ENCODE results near the gene NTRK1. TPM values are rescaled to one million over a fixed set of nuclear protein-coding genes. Genes with fewer than 3 reads are reported as not detected.

The NTRK1 gene
- total and polyA plus RNA-seq, 8 donors = 0.20 to 1.1 (median 0.49) TPM

DNA sequence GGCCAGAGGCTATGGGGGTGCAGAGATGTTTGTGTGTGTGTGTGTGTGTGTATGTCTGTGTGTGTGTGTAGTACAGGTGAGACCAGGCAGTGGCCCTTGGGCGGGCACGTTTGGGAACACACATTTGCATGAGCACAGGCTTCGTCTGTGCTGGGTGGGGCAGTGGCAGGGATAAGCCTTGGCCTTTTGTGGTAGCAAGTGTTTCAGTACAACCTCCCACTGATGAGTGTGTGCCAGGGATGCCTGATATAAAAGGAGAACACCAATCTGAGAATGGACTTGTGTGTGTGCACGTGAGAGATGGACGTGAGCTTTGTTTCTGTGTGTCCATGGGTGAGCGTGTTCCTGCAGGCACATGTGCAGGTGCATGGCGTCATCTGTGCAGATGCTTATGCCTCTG, 3.0 kb downstream of the NTRK1 start:
- no peak for FAIRE-seq
- DNase-seq = no peak
- no peak overlapping the region for H3K4me3 ChIP-seq
- H3K4me1 ChIP-seq = peaks cover 0 to 23% (median 16%) of the 10 kb centered on the region in 3 donors
- no peaks in the 10 kb centered on the region for H3K9me3 ChIP-seq
- no peak for ATAC-seq
- TF ChIP-seq, protein P1, sequence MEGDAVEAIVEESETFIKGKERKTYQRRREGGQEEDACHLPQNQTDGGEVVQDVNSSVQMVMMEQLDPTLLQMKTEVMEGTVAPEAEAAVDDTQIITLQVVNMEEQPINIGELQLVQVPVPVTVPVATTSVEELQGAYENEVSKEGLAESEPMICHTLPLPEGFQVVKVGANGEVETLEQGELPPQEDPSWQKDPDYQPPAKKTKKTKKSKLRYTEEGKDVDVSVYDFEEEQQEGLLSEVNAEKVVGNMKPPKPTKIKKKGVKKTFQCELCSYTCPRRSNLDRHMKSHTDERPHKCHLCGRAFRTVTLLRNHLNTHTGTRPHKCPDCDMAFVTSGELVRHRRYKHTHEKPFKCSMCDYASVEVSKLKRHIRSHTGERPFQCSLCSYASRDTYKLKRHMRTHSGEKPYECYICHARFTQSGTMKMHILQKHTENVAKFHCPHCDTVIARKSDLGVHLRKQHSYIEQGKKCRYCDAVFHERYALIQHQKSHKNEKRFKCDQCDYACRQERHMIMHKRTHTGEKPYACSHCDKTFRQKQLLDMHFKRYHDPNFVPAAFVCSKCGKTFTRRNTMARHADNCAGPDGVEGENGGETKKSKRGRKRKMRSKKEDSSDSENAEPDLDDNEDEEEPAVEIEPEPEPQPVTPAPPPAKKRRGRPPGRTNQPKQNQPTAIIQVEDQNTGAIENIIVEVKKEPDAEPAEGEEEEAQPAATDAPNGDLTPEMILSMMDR (IDR thresholded peaks at IDR 0.05) = no peak
- peaks cover 0 to 17% (median 0%) of the 10 kb centered on the region in 4 donors for H3K27me3 ChIP-seq
- H3K36me3 ChIP-seq = no peaks in the 10 kb centered on the region
- intact Hi-C loops (cut with DNase I) = no loop called here
- WGBS, 2 donors = 69 to 79% methylated on average over 7 of the region's 7 CpGs
- no peak overlapping the region for H3K27ac ChIP-seq

DNA sequence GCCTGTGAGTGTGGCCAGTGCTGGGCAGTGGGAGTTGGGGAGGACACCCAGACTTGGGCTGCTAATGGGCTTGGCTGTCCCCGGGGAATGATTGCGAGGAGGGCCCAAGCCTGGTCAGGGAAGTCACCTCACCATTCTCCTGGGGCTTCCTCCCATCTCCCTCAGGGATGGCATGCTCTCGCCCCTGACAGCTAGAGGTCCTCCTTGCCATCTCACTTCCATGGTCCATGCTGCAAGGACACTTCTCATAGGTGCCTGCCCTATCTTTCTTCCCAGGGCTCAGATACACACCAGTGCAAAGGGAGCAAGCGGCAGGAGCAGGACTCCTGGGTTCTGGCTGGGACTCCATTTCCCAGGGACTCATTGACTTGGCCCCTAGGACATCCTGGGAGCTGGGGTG, 4.1 kb downstream of the NTRK1 start:
- H3K9me3 ChIP-seq = no peaks in the 10 kb centered on the region
- ATAC-seq (no peak), FAIRE-seq (no peak), DNase-seq (no peak)
- 83 to 84% methylated on average over 3 to 4 of the region's 4 CpGs for WGBS, 2 donors
- no peaks in the 10 kb centered on the region for H3K36me3 ChIP-seq
- intact Hi-C loops (cut with DNase I) = no loop called here
- no peak overlapping the region for H3K27ac ChIP-seq
- peaks cover 0 to 17% (median 0%) of the 10 kb centered on the region in 4 donors for H3K27me3 ChIP-seq
- peaks cover 0 to 13% (median 6%) of the 10 kb centered on the region in 3 donors for H3K4me1 ChIP-seq
- no peak overlapping the region for H3K4me3 ChIP-seq
- TF ChIP-seq, protein P1 (IDR thresholded peaks at IDR 0.05) = no peak

DNA sequence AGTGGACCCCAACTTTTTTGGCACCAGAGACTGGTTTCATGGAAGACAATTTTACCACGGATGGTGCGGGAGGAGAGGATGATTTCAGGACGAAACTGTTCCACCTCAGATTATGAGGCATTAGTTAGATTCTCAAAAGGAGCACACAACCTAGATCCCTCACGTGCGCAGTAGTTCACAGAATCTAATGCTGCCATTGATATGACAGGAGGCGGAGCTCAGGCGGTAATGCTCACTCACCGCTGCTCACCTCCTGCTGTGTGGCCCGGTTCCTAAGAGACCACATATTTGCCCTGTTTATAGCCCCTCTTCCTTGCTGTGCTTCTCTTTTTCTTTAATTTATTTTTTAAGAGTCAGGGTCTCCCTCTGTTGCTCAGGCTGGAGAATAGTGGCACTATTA, 4.6 kb downstream of the NTRK1 start:
- ATAC-seq = no peak
- Histone ChIP-seq H3K27me3 (peaks cover 0 to 17% (median 0%) of the 10 kb centered on the region in 4 donors), H3K9me3 (no peaks in the 10 kb centered on the region), H3K36me3 (no peaks in the 10 kb centered on the region), H3K4me3 (no peak overlapping the region), H3K27ac (no peak overlapping the region), H3K4me1 (peaks cover 0 to 8% (median 4%) of the 10 kb centered on the region in 3 donors)
- TF ChIP-seq, protein P1 (IDR thresholded peaks at IDR 0.05) = no peak
- FAIRE-seq = no peak
- intact Hi-C loops (cut with DNase I) = no loop called here
- 77 to 80% methylated on average over 9 of the region's 9 CpGs for whole genome bisulfite sequencing, 2 donors
- no peak for DNase-seq

DNA sequence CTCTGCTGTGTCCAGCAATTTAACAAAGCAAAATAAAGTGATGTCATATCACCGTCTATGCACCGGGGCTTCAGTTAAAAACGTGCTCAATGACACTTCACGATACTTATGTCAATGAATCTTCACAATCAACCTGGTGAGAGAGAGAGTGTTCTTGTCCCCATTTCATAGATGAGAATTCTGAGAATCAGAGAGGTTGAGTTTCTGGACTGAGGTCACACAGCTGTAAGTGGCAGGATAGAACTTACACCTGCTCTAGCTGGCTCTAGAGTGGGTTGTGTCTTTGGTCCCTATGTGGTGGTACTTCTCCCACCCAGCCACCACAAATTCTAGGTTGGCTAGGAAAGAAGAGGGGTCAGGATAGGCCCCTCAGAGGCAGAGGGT, 5.2 kb downstream of the NTRK1 start:
- intact Hi-C loops (cut with DNase I) = no loop called here
- ATAC-seq (no peak), FAIRE-seq (no peak), DNase-seq (no peak)
- H3K4me3 ChIP-seq = no peak overlapping the region
- TF ChIP-seq, protein P1 (IDR thresholded peaks at IDR 0.05) = no peak
- peaks cover 0 to 16% (median 0%) of the 10 kb centered on the region in 4 donors for H3K27me3 ChIP-seq
- H3K4me1 ChIP-seq = peaks cover 0 to 2% (median 2%) of the 10 kb centered on the region in 3 donors
- no peaks in the 10 kb centered on the region for H3K36me3 ChIP-seq
- 66% methylated on average over 4 of the region's 4 CpGs for WGBS, 2 donors
- no peak overlapping the region for H3K27ac ChIP-seq
- no peaks in the 10 kb centered on the region for H3K9me3 ChIP-seq

DNA sequence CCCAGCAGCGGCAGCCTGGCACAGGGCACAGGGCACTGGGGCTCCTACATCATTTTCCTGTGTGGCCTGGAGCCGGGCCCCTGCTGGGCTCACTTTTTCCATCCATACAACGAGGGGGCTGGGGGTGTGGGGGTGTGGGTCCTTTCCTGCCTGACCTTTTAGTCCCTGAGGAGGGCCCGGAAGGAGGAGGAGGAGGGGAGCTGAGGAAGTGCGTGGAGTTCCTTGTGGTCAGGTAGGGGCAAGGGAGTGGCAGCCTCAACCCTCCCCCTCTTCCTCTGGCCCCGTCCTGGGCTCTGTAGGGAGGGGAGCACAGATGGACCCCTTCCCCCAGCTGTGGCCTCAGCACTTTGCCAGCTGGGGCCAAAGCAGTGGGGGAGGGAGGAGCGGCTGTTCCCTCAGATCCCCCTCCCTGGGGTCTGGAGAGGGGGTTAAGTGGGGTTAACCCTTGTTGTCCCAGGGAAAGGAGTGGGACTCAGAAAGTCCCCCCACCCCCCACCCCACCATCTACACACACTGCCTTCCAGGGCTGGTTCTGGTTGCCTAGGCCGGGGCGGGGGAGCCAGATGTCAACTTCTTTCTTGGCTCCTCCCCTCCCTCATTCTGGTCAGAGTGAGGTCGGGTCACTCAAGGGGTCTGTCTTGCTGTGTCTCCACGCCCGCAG, 5.7 kb downstream of the NTRK1 start:
- ATAC-seq = no peak

More for the DNA sequence above, 5.7 kb downstream of the NTRK1 start:
- Histone ChIP-seq H3K27ac (no peak overlapping the region), H3K9me3 (no peaks in the 10 kb centered on the region), H3K36me3 (no peaks in the 10 kb centered on the region), H3K27me3 (peaks cover 0 to 11% (median 0%) of the 10 kb centered on the region in 4 donors), H3K4me1 (no peaks in the 10 kb centered on the region), H3K4me3 (no peak overlapping the region)
- intact Hi-C loops (cut with DNase I) = no loop called here
- DNase-seq (peak in 1 of 6 donors; percentile 36), FAIRE-seq (no peak)
- 59 to 60% methylated on average over 12 of the region's 12 CpGs for WGBS, 2 donors
- TF ChIP-seq, protein P1 (IDR thresholded peaks at IDR 0.05) = no peak

All from pancreas (tissue), 10 donors.